Ovary (tissue), 9 donors: Measurements from ENCODE around the gene EPHA7. TPM values are rescaled to one million over a fixed set of nuclear protein-coding genes. Genes with fewer than 3 reads are reported as not detected.

ENCODE experiments used
- DNase-seq, 5 donors: peaks; one replicate each; pipeline ENCODE4 v3.0.0-alpha.2; 2019 to 2020
- H3K27ac ChIP-seq, 2 donors: fragments of 200-600 bp; one replicate each; pipeline versions ENCODE4 v1.5.1 to v1.8.0; 2019 to 2022
- H3K27me3 ChIP-seq: fragments of 200-600 bp; one replicate; pipeline ENCODE4 v1.8.0; 2022
- H3K36me3 ChIP-seq: fragments of 200-600 bp; sonication (generic); one replicate; pipeline ENCODE4 v1.5.1; 2019
- H3K4me1 ChIP-seq: one replicate; pipeline ENCODE4 v1.8.1; 2013; ENCODE audit warnings: mild to moderate bottlenecking, moderate library complexity; ENCODE audit not compliant: insufficient read depth
- H3K4me3 ChIP-seq: fragments of 200-600 bp; sonication (generic); one replicate; pipeline ENCODE4 v1.5.1; 2017
- H3K9me3 ChIP-seq, 2 donors: fragments of 200-600 bp in 1 of 2; sonication (generic) in 1 of 2; one replicate each; pipeline versions ENCODE4 v1.5.1 to v1.8.1; 2013 to 2019; ENCODE audit warnings: mild to moderate bottlenecking in 1 of 2, moderate library complexity in 1 of 2
- CTCF ChIP-seq, 3 donors: fragments of 450-650 bp in 2 of 3; fragments of 200-600 bp in 1 of 3; IDR thresholded peaks; one replicate each; pipeline versions ENCODE4 v1.5.1 to v1.8.0; 2016 to 2022; ENCODE audit warnings: antibody characterized with exemption in 3 of 3, mild to moderate bottlenecking in 1 of 3
- EP300 ChIP-seq: sonication (generic); formaldehyde crosslinking; IDR thresholded peaks from one replicate; pipeline ENCODE4 v1.6.1; 2017; ENCODE audit warnings: antibody characterized with exemption
- POLR2A ChIP-seq: fragments of 450-650 bp; IDR thresholded peaks from one replicate; pipeline ENCODE4 v1.6.1; 2017; ENCODE audit warnings: antibody characterized with exemption, mild to moderate bottlenecking, moderate library complexity
- WGBS, 3 donors: extraction: QIAGEN DNeasy Blood & Tissue Kit in 1 of 3; methylation state at CpG; one replicate each; pipeline versions ENCODE4 v1.1.5 to v1.1.7; 2013 to 2017; 5-methylcytosine and 5-hydroxymethylcytosine counted together
- intact Hi-C, 4 donors: fragments of 100-400 bp; cut with DNase I; formaldehyde crosslinking; loops; one replicate each; pipeline versions ENCODE4 v1.11.0 to v1.15.1; 2022 to 2023
- polyA plus RNA-seq, 2 donors: library from polyadenylated mRNA; stranded (reverse); fragments of 200-250 nt in 1 of 2; fragments of 350-450 nt in 1 of 2; fragmentation: Illumina TruSeq in 1 of 2; extraction: RNeasy Lipid Tissue Mini Kit (QIAGEN cat#74804) in 1 of 2; gene quantifications; one replicate each; pipeline ENCODE4 v1.2.3, GENCODE V29; 2013 to 2014
- total RNA-seq, 7 donors: library from RNA; depleted of rRNA in 2 of 7; stranded (reverse); fragments of >200 nt in 2 of 7; fragmentation: NEBNext Ultra II Directional in 3 of 7; extraction: Animal tissue kit (Norgen Biotek cat#: 25700) in 3 of 7; gene quantifications; one replicate each; pipeline versions ENCODE4 v1.1.0 to v1.2.4, GENCODE V29; 2016 to 2023
- donor health status: DM: no; HTN: no; CAD: no; lungs with moderate emphysema.
- donor health status: DM: no; HTN: no; CAD: no.
- donor health status: Bipolar disorder and iron deficiency.
- donor health status: DM: yes; HTN: yes; CAD: no.
- donor health status: DM: no; HTN: no; CAD: no.
- donor health status: DM: yes; HTN: yes; CAD: no.

EPHA7 gene
- total and polyA plus RNA-seq, 9 donors: 0.64 to 3.0 (median 1.5) TPM

- no peak for DNase-seq
Measured at GRCh38 chr6:93323630-93324029, 95.7 kb downstream of the EPHA7 start.

GRCh38 chr6:93322651-93323050 is 96.7 kb downstream of the EPHA7 start:
- DNase-seq: no peak
- H3K9me3 ChIP-seq: no peaks in the 10 kb centered on the region
- TF ChIP-seq POLR2A (no peak), EP300 (no peak), CTCF (IDR thresholded peaks at IDR 0.05) (no peak)
- no peaks in the 10 kb centered on the region for H3K27me3 ChIP-seq
- 85 to 94% (median 93%) methylated on average over 1 of the region's 1 CpG for WGBS, 3 donors
- H3K4me1 ChIP-seq: no peaks in the 10 kb centered on the region
- no peak overlapping the region for H3K4me3 ChIP-seq
- intact Hi-C loops: no loop called here
- H3K27ac ChIP-seq: no peak overlapping the region
- no peaks in the 10 kb centered on the region for H3K36me3 ChIP-seq

More at GRCh38 chr6:93323630-93324029, 95.7 kb downstream of the EPHA7 start:
- Histone ChIP-seq H3K27me3 (no peaks in the 10 kb centered on the region), H3K27ac (no peak overlapping the region), H3K4me1 (no peaks in the 10 kb centered on the region), H3K36me3 (no peaks in the 10 kb centered on the region), H3K4me3 (no peak overlapping the region), H3K9me3 (no peaks in the 10 kb centered on the region)
- TF ChIP-seq POLR2A: no peak
- no peak for TF ChIP-seq EP300
- no peak for TF ChIP-seq CTCF (IDR thresholded peaks at IDR 0.05)
- intact Hi-C loops: no loop called here
- WGBS, 3 donors: 59 to 63% (median 61%) methylated on average over 1 of the region's 1 CpG

DNA sequence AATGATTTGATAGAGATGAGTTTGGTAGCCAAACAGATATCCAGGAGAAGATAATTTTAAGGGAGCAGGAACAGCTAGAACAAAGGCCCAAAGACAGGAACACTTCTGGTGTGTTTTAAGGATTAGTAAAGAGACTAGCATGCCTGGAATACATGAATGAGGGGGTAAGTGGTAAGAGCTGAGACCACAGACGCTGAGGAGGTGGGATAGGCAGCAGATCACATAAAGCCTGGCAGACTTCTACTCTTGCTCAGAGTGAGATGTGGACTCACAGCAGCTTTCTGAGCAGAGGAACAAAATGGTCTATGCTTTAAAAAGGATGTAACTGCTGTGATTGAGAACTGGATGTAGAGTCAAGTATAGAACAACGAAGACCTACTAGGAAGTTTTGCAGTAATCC is 100.1 kb downstream of the EPHA7 start:
- H3K4me1 ChIP-seq: no peaks in the 10 kb centered on the region
- H3K4me3 ChIP-seq: no peak overlapping the region
- no peaks in the 10 kb centered on the region for H3K27me3 ChIP-seq
- intact Hi-C loops: no loop called here
- DNase-seq: no peak
- H3K9me3 ChIP-seq: no peaks in the 10 kb centered on the region
- H3K36me3 ChIP-seq: no peaks in the 10 kb centered on the region
- no peak overlapping the region for H3K27ac ChIP-seq
- WGBS, 3 donors: 85 to 87% (median 86%) methylated on average over 2 of the region's 2 CpGs
- TF ChIP-seq EP300 (no peak), CTCF (IDR thresholded peaks at IDR 0.05) (no peak), POLR2A (no peak)

- Histone ChIP-seq H3K4me3 (no peak overlapping the region), H3K36me3 (no peaks in the 10 kb centered on the region), H3K4me1 (no peaks in the 10 kb centered on the region), H3K27me3 (no peaks in the 10 kb centered on the region), H3K27ac (no peak overlapping the region), H3K9me3 (no peaks in the 10 kb centered on the region)
- WGBS, 3 donors: 86 to 92% (median 92%) methylated on average over 1 of the region's 1 CpG
- intact Hi-C loops: no loop called here
- TF ChIP-seq EP300: no peak
- TF ChIP-seq CTCF (IDR thresholded peaks at IDR 0.05): no peak
- no peak for TF ChIP-seq POLR2A
- DNase-seq: no peak
Measured at GRCh38 chr6:93318121-93318520, 101.2 kb downstream of the EPHA7 start.

- Histone ChIP-seq H3K27ac (no peak overlapping the region), H3K36me3 (no peaks in the 10 kb centered on the region), H3K4me3 (no peak overlapping the region), H3K4me1 (no peaks in the 10 kb centered on the region), H3K27me3 (no peaks in the 10 kb centered on the region), H3K9me3 (no peaks in the 10 kb centered on the region)
- no peak for DNase-seq
- intact Hi-C loops: no loop called here
- TF ChIP-seq CTCF (IDR thresholded peaks at IDR 0.05) (no peak), POLR2A (no peak), EP300 (no peak)
Measured at GRCh38 chr6:93317592-93317991, 101.8 kb downstream of the EPHA7 start.
